ENCODE measurements around the gene ZNF23.

ZNF23 gene

DNA sequence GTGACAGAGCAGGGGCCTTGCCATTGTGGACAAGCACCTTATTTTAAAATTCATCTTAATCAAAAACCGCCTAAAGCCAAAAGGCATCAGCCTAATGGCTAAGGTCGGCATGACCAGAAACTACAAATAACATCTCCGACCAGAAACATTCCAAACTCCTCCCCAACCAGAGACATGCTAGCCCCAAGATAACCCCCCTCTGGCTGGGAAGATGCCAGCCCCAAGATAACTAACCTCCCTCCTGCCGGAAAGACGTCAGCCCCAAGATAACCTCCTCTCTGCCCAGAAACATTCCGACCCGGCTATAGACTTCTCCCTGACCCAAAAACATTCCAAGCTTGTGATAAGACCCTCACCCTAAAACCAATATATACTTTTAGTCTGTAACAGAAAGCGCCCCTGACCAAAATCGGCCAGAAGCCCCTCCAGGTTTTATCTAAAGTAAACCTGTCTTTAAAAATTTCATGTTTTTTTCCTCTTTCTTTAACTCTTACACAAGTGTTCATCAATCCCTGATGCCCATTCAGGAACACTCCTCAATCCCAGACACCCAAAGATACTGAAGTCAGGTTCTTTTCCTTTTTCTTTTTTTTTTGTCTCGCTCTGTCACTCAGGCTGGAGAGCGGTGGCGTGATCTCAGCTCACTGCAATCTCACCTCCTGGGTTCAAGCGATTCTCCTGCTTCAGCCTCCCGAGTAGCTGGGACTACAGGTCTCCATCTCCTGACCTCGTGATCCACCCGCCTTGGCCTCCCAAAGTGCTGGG is 52.9 kb downstream of the ZNF23 start:
- H3K27ac Mint-ChIP-seq = no peak overlapping the region
- peaks cover 31 to 66% of the 10 kb centered on the region in 2 donors for H3K27me3 Mint-ChIP-seq
- peaks cover 8% of the 10 kb centered on the region in 2 donors for H3K9me3 Mint-ChIP-seq
- no peak overlapping the region for H3K4me3 Mint-ChIP-seq
- no peak for DNase-seq
- peaks cover 0 to 10% of the 10 kb centered on the region in 2 donors for H3K36me3 Mint-ChIP-seq
- no peak for ATAC-seq (replicated peaks)
- peaks cover 11 to 21% of the 10 kb centered on the region in 2 donors for H3K4me1 Mint-ChIP-seq

- Mint-ChIP-seq H3K27me3 (peaks cover 31 to 67% of the 10 kb centered on the region in 2 donors), H3K36me3 (peaks cover 0 to 10% of the 10 kb centered on the region in 2 donors), H3K4me1 (peaks cover 11 to 21% of the 10 kb centered on the region in 2 donors), H3K4me3 (no peak overlapping the region), H3K27ac (no peak overlapping the region), H3K9me3 (peaks cover 9 to 13% of the 10 kb centered on the region in 2 donors)
- DNase-seq = no peak
- ATAC-seq (replicated peaks) = no peak
These were observed 53.5 kb downstream of the ZNF23 start for GRCh38 chr16:71408536-71408935.

- Mint-ChIP-seq H3K9me3 (peaks cover 9 to 13% of the 10 kb centered on the region in 2 donors), H3K4me3 (no peak overlapping the region), H3K4me1 (peaks cover 9 to 17% of the 10 kb centered on the region in 2 donors), H3K36me3 (peaks cover 0 to 10% of the 10 kb centered on the region in 2 donors), H3K27ac (no peak overlapping the region), H3K27me3 (peaks cover 33 to 68% of the 10 kb centered on the region in 2 donors)
- DNase-seq = no peak
- no peak for ATAC-seq (replicated peaks)
These were observed 54.3 kb downstream of the ZNF23 start for GRCh38 chr16:71407731-71408130.

DNA sequence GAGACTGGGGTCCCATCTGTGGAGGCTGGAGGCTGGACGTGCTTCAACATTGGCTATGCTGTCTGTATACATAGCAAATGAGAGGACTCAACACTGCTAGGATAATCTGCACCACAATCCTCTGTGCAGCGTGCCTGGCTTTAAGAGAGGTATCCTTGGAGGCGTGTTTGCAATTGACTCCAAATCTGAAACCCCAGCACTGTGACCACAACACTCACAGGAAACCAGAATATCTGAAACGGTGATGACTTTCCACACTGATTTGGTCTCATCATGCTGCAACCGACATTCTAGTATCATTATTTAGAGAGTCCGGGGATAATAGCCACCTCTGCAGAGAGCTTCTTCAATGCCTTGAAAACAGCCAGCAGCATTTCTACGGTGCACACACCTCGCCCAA is 55.3 kb downstream of the ZNF23 start:
- Mint-ChIP-seq H3K27me3 (peaks cover 32 to 64% of the 10 kb centered on the region in 2 donors), H3K4me3 (no peak overlapping the region)
- no peak for ATAC-seq (replicated peaks)

GRCh38 chr16:71406316-71406715 is 55.7 kb downstream of the ZNF23 start:
- peaks cover 31 to 62% of the 10 kb centered on the region in 2 donors for H3K27me3 Mint-ChIP-seq
- H3K27ac Mint-ChIP-seq = no peak overlapping the region
- ATAC-seq (replicated peaks) = no peak
- peaks cover 0 to 10% of the 10 kb centered on the region in 2 donors for H3K36me3 Mint-ChIP-seq
- no peak overlapping the region for H3K4me3 Mint-ChIP-seq
- peaks cover 9 to 13% of the 10 kb centered on the region in 2 donors for H3K9me3 Mint-ChIP-seq
- no peak for DNase-seq
- peaks cover 2 to 10% of the 10 kb centered on the region in 2 donors for H3K4me1 Mint-ChIP-seq

More for the DNA sequence above, 55.3 kb downstream of the ZNF23 start:
- peaks cover 0 to 10% of the 10 kb centered on the region in 2 donors for H3K36me3 Mint-ChIP-seq
- H3K9me3 Mint-ChIP-seq = peaks cover 9 to 13% of the 10 kb centered on the region in 2 donors
- no peak for DNase-seq
- peaks cover 2 to 10% of the 10 kb centered on the region in 2 donors for H3K4me1 Mint-ChIP-seq
- no peak overlapping the region for H3K27ac Mint-ChIP-seq

- DNase-seq (no peak), ATAC-seq (replicated peaks) (no peak)
- no peak overlapping the region for H3K27ac Mint-ChIP-seq
- H3K27me3 Mint-ChIP-seq = peaks cover 34 to 54% of the 10 kb centered on the region in 2 donors
- H3K4me1 Mint-ChIP-seq = peaks cover 2 to 10% of the 10 kb centered on the region in 2 donors
- peaks cover 9 to 13% of the 10 kb centered on the region in 2 donors for H3K9me3 Mint-ChIP-seq
- H3K4me3 Mint-ChIP-seq = no peak overlapping the region
- peaks cover 0 to 10% of the 10 kb centered on the region in 2 donors for H3K36me3 Mint-ChIP-seq
These were observed 57.7 kb downstream of the ZNF23 start for GRCh38 chr16:71404364-71404763.

DNA sequence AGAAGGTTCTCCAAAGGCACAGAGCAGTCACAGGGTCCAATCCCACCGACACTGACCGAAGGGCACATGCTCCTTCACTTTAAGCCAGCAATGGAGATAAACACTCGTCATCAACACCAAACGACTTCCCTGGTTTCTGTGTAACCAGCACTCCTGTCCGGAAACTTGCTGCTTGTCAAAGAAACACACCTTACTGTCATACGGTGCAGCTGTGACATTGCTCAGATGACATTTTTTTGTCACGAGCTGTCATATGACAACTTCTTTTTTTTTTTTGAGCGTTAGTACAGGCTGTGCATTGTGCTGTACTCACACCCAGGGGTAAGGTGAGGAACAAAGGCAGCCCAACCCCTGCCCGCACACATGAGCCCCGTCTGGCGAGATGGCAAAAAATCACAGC is 59.4 kb downstream of the ZNF23 start:
- H3K4me1 Mint-ChIP-seq = peaks cover under 1 to 2% of the 10 kb centered on the region in 2 donors
- peaks cover 9 to 13% of the 10 kb centered on the region in 2 donors for H3K9me3 Mint-ChIP-seq
- no peak overlapping the region for H3K27ac Mint-ChIP-seq
- DNase-seq = no peak
- H3K36me3 Mint-ChIP-seq = peaks cover 0 to 10% of the 10 kb centered on the region in 2 donors
- ATAC-seq (replicated peaks) = no peak
- H3K27me3 Mint-ChIP-seq = peaks cover 30 to 51% of the 10 kb centered on the region in 2 donors
- H3K4me3 Mint-ChIP-seq = no peak overlapping the region

- peaks cover 9 to 13% of the 10 kb centered on the region in 2 donors for H3K9me3 Mint-ChIP-seq
- H3K4me1 Mint-ChIP-seq = no peaks in the 10 kb centered on the region
- H3K27me3 Mint-ChIP-seq = peaks cover 32 to 51% of the 10 kb centered on the region in 2 donors
- ATAC-seq (replicated peaks) (no peak), DNase-seq (no peak)
- peaks cover 0 to 10% of the 10 kb centered on the region in 2 donors for H3K36me3 Mint-ChIP-seq
- H3K4me3 Mint-ChIP-seq = no peak overlapping the region
- H3K27ac Mint-ChIP-seq = no peak overlapping the region
These were observed 60.0 kb downstream of the ZNF23 start for GRCh38 chr16:71402007-71402406.

DNA sequence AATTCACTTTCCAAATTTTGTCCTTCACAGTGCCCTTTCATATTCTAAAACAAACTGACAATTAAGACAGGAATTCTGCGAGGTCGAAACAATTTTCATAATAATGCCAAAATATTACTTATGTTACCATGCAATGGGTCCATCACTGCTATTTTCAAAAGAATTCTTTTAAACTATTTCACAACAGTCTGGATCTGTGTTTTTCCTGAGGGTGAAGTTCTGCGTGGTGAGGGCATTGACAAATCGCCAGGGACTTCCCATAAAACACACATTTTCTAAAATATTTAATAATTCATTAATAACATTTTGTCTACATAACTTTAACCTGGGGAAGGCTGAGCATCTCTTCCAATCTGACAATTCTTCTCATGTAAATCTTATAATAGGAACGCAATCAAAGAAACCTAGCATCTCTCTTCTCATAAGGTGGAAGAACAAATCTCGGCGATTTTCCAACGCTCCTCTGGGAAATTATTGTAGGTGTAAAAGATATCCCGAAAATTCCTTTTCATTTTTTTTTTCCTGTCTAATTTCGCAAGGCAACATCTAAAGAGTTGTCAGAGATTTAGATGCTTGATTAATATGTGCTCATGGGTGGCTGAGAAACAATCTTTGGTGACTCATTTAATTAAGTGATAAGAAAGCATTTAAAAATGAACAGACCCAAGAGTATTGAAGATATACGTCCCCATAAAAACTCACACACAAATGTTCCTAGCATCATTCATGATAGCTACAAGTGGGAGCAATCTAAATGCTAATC is 62.1 kb downstream of the ZNF23 start:
- no peak overlapping the region for H3K4me3 Mint-ChIP-seq
- H3K36me3 Mint-ChIP-seq = peaks cover 0 to 7% of the 10 kb centered on the region in 2 donors
- no peak overlapping the region for H3K27ac Mint-ChIP-seq
- peaks cover 35 to 53% of the 10 kb centered on the region in 2 donors for H3K27me3 Mint-ChIP-seq
- DNase-seq = no peak
- H3K9me3 Mint-ChIP-seq = peaks cover 9 to 11% of the 10 kb centered on the region in 2 donors
- no peaks in the 10 kb centered on the region for H3K4me1 Mint-ChIP-seq
- no peak for ATAC-seq (replicated peaks)

Measured in stimulated activated naive B cell treated with anti-CD40 and anti-IgM and Interleukin-4, amounts not matched to agents 10 μg/mL and 1 μg/mL and 100 μg/mL, for 72 hours (primary cell).